ENCODE results near the gene C19orf33.
A peak's percentile ranks its signal among the peaks of the same experiment; 100 is the strongest.

C19orf33 gene

GRCh38 chr19:38264486-38265212 lies 39.4 kb upstream of the C19orf33 start, which contains the start of gene SPINT2:
Gene SPINT2 (plus strand): TSS chr19:38264573. CDS start chr19:38264893, 320 bp downstream.
- DNase-seq, result peak; percentile 70 to 80 (median 79)
- Histone ChIP-seq H3K36me3 (ENCODE audit: control insufficient read depth in 4 of 4, insufficient read depth in 4 of 4, low read length in 3 of 4) (no peaks in the 10 kb centered on the region), H3K4me1 (ENCODE audit: control extremely low read depth in 1 of 4, control insufficient read depth in 4 of 4, insufficient read depth in 4 of 4, low read length in 3 of 4) (peaks cover 3 to 58% (median 53%) of the 10 kb centered on the region in 4 experiments), H3K4me3 (ENCODE audit: control insufficient read depth in 1 of 7, extremely low read depth in 1 of 7, insufficient read depth in 4 of 7, low read depth in 2 of 7, low read length in 6 of 7) (peak within 1 kb of the TSS; percentile 35 to 85 (median 81)), H3K9me3 (ENCODE audit: control extremely low read depth in 1 of 5, control insufficient read depth in 4 of 5, insufficient read depth in 2 of 5, low read depth in 1 of 5, low read length in 4 of 5) (no peaks in the 10 kb centered on the region), H3K27ac (ENCODE audit: insufficient read depth in 1 of 2, low read depth in 1 of 2, low read length in 2 of 2, poor library complexity in 1 of 2, severe bottlenecking in 2 of 2) (peak within 1 kb of the TSS; percentile 64 to 80), H3K27me3 (replicated peaks in 2 of 5; ENCODE audit: control insufficient read depth in 4 of 5, insufficient read depth in 5 of 5, low read length in 4 of 5) (no peaks in the 10 kb centered on the region)
- under 1% methylated on average over 75 of the region's 78 CpGs for WGBS (ENCODE audit: insufficient coverage)
- ChIA-PET CTCF (interaction anchor here (0.6 to 2.1 kb wide), 10 partner anchors 9 to 362 kb away, joined by 3 to 11 read pairs (median 4); partner anchors contain the start of gene PPP1R14A), POLR2A (interaction anchor here (1.0 to 1.6 kb wide), 6 partner anchors 9 to 110 kb away, joined by 3 to 6 read pairs (median 3); partner anchors contain the start of genes PPP1R14A and PSMD8)

GRCh38 chr19:38265213-38265861 lies 38.7 kb upstream of the C19orf33 start:
- peak overlapping the region; percentile 64 to 80 for H3K27ac ChIP-seq (ENCODE audit: insufficient read depth in 1 of 2, low read depth in 1 of 2, low read length in 2 of 2, poor library complexity in 1 of 2, severe bottlenecking in 2 of 2)
- peak overlapping the region; percentile 35 to 85 (median 81) for H3K4me3 ChIP-seq (ENCODE audit: control insufficient read depth in 1 of 7, extremely low read depth in 1 of 7, insufficient read depth in 4 of 7, low read depth in 2 of 7, low read length in 6 of 7)
- ChIA-PET POLR2A (interaction anchor here (0.8 to 1.6 kb wide), 8 partner anchors 9 to 109 kb away, joined by 3 to 6 read pairs (median 3); partner anchors contain the start of genes PPP1R14A and PSMD8), CTCF (interaction anchor here (0.6 to 2.4 kb wide), 16 partner anchors 9 to 363 kb away, joined by 3 to 11 read pairs (median 4); partner anchors contain the start of gene PPP1R14A)
- WGBS (ENCODE audit: insufficient coverage), result 7% methylated on average over 12 of the region's 14 CpGs
- no peaks in the 10 kb centered on the region for H3K36me3 ChIP-seq (ENCODE audit: control insufficient read depth in 4 of 4, insufficient read depth in 4 of 4, low read length in 3 of 4)
- H3K4me1 ChIP-seq (ENCODE audit: control extremely low read depth in 1 of 4, control insufficient read depth in 4 of 4, insufficient read depth in 4 of 4, low read length in 3 of 4), result peaks cover 3 to 61% (median 53%) of the 10 kb centered on the region in 4 experiments
- peak; percentile 49 to 87 (median 83) for DNase-seq
- H3K27me3 ChIP-seq (replicated peaks in 2 of 5; ENCODE audit: control insufficient read depth in 4 of 5, insufficient read depth in 5 of 5, low read length in 4 of 5), result no peaks in the 10 kb centered on the region
- no peaks in the 10 kb centered on the region for H3K9me3 ChIP-seq (ENCODE audit: control extremely low read depth in 1 of 5, control insufficient read depth in 4 of 5, insufficient read depth in 2 of 5, low read depth in 1 of 5, low read length in 4 of 5)

GRCh38 chr19:38265921-38266429 lies 38.1 kb upstream of the C19orf33 start:
- Histone ChIP-seq H3K4me3 (ENCODE audit: control insufficient read depth in 1 of 7, extremely low read depth in 1 of 7, insufficient read depth in 4 of 7, low read depth in 2 of 7, low read length in 6 of 7) (peak overlapping the region in 5 of 7 experiments; percentile 71 to 85 (median 81)), H3K36me3 (ENCODE audit: control insufficient read depth in 4 of 4, insufficient read depth in 4 of 4, low read length in 3 of 4) (peaks cover 0 to 4% (median 0%) of the 10 kb centered on the region in 4 experiments)

GRCh38 chr19:38266981-38267597 lies 37.0 kb upstream of the C19orf33 start:
- CTCF ChIA-PET, result interaction anchor here (0.8 to 2.4 kb wide), 8 partner anchors 10 to 65 kb away, joined by 3 to 9 read pairs (median 4); no protein-coding TSS in a partner anchor
- H3K9me3 ChIP-seq (ENCODE audit: control extremely low read depth in 1 of 5, control insufficient read depth in 4 of 5, insufficient read depth in 2 of 5, low read depth in 1 of 5, low read length in 4 of 5), result no peaks in the 10 kb centered on the region
- POLR2A ChIA-PET, result no interaction called here
- H3K36me3 ChIP-seq (ENCODE audit: control insufficient read depth in 4 of 4, insufficient read depth in 4 of 4, low read length in 3 of 4), result peaks cover 0 to 4% (median 0%) of the 10 kb centered on the region in 4 experiments
- no peaks in the 10 kb centered on the region for H3K27me3 ChIP-seq (replicated peaks in 2 of 5; ENCODE audit: control insufficient read depth in 4 of 5, insufficient read depth in 5 of 5, low read length in 4 of 5)
- no peak for DNase-seq
- H3K27ac ChIP-seq (ENCODE audit: insufficient read depth in 1 of 2, low read depth in 1 of 2, low read length in 2 of 2, poor library complexity in 1 of 2, severe bottlenecking in 2 of 2), result peak overlapping the region in 1 of 2 experiments; percentile 64
- peaks cover 3 to 61% (median 53%) of the 10 kb centered on the region in 4 experiments for H3K4me1 ChIP-seq (ENCODE audit: control extremely low read depth in 1 of 4, control insufficient read depth in 4 of 4, insufficient read depth in 4 of 4, low read length in 3 of 4)
- WGBS (ENCODE audit: insufficient coverage), result 80% methylated on average over 8 of the region's 12 CpGs
- H3K4me3 ChIP-seq (ENCODE audit: control insufficient read depth in 1 of 7, extremely low read depth in 1 of 7, insufficient read depth in 4 of 7, low read depth in 2 of 7, low read length in 6 of 7), result peak overlapping the region in 4 of 7 experiments; percentile 11 to 47 (median 25)

More at GRCh38 chr19:38265921-38266429, 38.1 kb upstream of the C19orf33 start:
- 91% methylated on average over 7 of the region's 12 CpGs for WGBS (ENCODE audit: insufficient coverage)
- no peak for DNase-seq
- peak overlapping the region; percentile 64 to 80 for H3K27ac ChIP-seq (ENCODE audit: insufficient read depth in 1 of 2, low read depth in 1 of 2, low read length in 2 of 2, poor library complexity in 1 of 2, severe bottlenecking in 2 of 2)
- no peaks in the 10 kb centered on the region for H3K9me3 ChIP-seq (ENCODE audit: control extremely low read depth in 1 of 5, control insufficient read depth in 4 of 5, insufficient read depth in 2 of 5, low read depth in 1 of 5, low read length in 4 of 5)
- H3K4me1 ChIP-seq (ENCODE audit: control extremely low read depth in 1 of 4, control insufficient read depth in 4 of 4, insufficient read depth in 4 of 4, low read length in 3 of 4), result peaks cover 3 to 61% (median 53%) of the 10 kb centered on the region in 4 experiments
- ChIA-PET CTCF (interaction anchor here (0.6 to 2.4 kb wide), 15 partner anchors 8 to 363 kb away, joined by 3 to 11 read pairs (median 5); partner anchors contain the start of gene PPP1R14A), POLR2A (interaction anchor here (0.8 to 1.6 kb wide), 8 partner anchors 8 to 108 kb away, joined by 3 to 6 read pairs (median 3); partner anchors contain the start of genes PPP1R14A and PSMD8)
- H3K27me3 ChIP-seq (replicated peaks in 2 of 5; ENCODE audit: control insufficient read depth in 4 of 5, insufficient read depth in 5 of 5, low read length in 4 of 5), result no peaks in the 10 kb centered on the region

GRCh38 chr19:38267761-38268483 lies 36.1 kb upstream of the C19orf33 start:
- POLR2A ChIA-PET, result no interaction called here
- H3K27me3 ChIP-seq (replicated peaks in 2 of 5; ENCODE audit: control insufficient read depth in 4 of 5, insufficient read depth in 5 of 5, low read length in 4 of 5), result no peaks in the 10 kb centered on the region
- CTCF ChIA-PET, result interaction anchor here (1.0 to 2.2 kb wide), 5 partner anchors 9 to 61 kb away, joined by 3 to 6 read pairs (median 4); no protein-coding TSS in a partner anchor
- no peaks in the 10 kb centered on the region for H3K9me3 ChIP-seq (ENCODE audit: control extremely low read depth in 1 of 5, control insufficient read depth in 4 of 5, insufficient read depth in 2 of 5, low read depth in 1 of 5, low read length in 4 of 5)
- H3K4me1 ChIP-seq (ENCODE audit: control extremely low read depth in 1 of 4, control insufficient read depth in 4 of 4, insufficient read depth in 4 of 4, low read length in 3 of 4), result peaks cover 3 to 59% (median 53%) of the 10 kb centered on the region in 4 experiments
- peaks cover 0 to 4% (median 1%) of the 10 kb centered on the region in 4 experiments for H3K36me3 ChIP-seq (ENCODE audit: control insufficient read depth in 4 of 4, insufficient read depth in 4 of 4, low read length in 3 of 4)
- DNase-seq, result peak in 1 of 3 donors; percentile 32
- H3K4me3 ChIP-seq (ENCODE audit: control insufficient read depth in 1 of 7, extremely low read depth in 1 of 7, insufficient read depth in 4 of 7, low read depth in 2 of 7, low read length in 6 of 7), result peak overlapping the region in 3 of 7 experiments; percentile 11 to 39 (median 31)
- WGBS (ENCODE audit: insufficient coverage), result 52% methylated on average over 9 of the region's 12 CpGs
- H3K27ac ChIP-seq (ENCODE audit: insufficient read depth in 1 of 2, low read depth in 1 of 2, low read length in 2 of 2, poor library complexity in 1 of 2, severe bottlenecking in 2 of 2), result peak overlapping the region in 1 of 2 experiments; percentile 64

- WGBS (ENCODE audit: insufficient coverage), result 100% methylated on average over 1 of the region's 8 CpGs
- H3K9me3 ChIP-seq (ENCODE audit: control extremely low read depth in 1 of 5, control insufficient read depth in 4 of 5, insufficient read depth in 2 of 5, low read depth in 1 of 5, low read length in 4 of 5), result no peaks in the 10 kb centered on the region
- CTCF ChIA-PET, result interaction anchor here (1.0 to 2.2 kb wide), 3 partner anchors 9 to 61 kb away, joined by 3 to 6 read pairs (median 4); no protein-coding TSS in a partner anchor
- POLR2A ChIA-PET, result no interaction called here
- H3K27ac ChIP-seq (ENCODE audit: insufficient read depth in 1 of 2, low read depth in 1 of 2, low read length in 2 of 2, poor library complexity in 1 of 2, severe bottlenecking in 2 of 2), result no peak overlapping the region
- no peaks in the 10 kb centered on the region for H3K27me3 ChIP-seq (replicated peaks in 2 of 5; ENCODE audit: control insufficient read depth in 4 of 5, insufficient read depth in 5 of 5, low read length in 4 of 5)
- DNase-seq, result peak in 2 of 3 donors; percentile 61 to 68
- H3K36me3 ChIP-seq (ENCODE audit: control insufficient read depth in 4 of 4, insufficient read depth in 4 of 4, low read length in 3 of 4), result peaks cover 0 to 5% (median 2%) of the 10 kb centered on the region in 4 experiments
- peaks cover 3 to 55% (median 50%) of the 10 kb centered on the region in 4 experiments for H3K4me1 ChIP-seq (ENCODE audit: control extremely low read depth in 1 of 4, control insufficient read depth in 4 of 4, insufficient read depth in 4 of 4, low read length in 3 of 4)
- peak overlapping the region in 1 of 7 experiments; percentile 31 for H3K4me3 ChIP-seq (ENCODE audit: control insufficient read depth in 1 of 7, extremely low read depth in 1 of 7, insufficient read depth in 4 of 7, low read depth in 2 of 7, low read length in 6 of 7)
Observed at GRCh38 chr19:38268539-38268938, 35.5 kb upstream of the C19orf33 start.
